OCI-LY3 (cell line): ENCODE results near the gene P4HA1.

Experiments used
- EZH2phosphoT487 ChIP-seq: fragments of 200-600 bp; shearing (Covaris generic); IDR thresholded peaks from 2 replicates; pipeline ENCODE4 v1.6.1; 2018; ENCODE audit warnings: antibody characterized with exemption, mixed run types, low read depth
- TF ChIP-seq, protein P1 (sequence below): fragments of 200-600, 300-600 bp; sonication (generic); IDR thresholded peaks from 2 replicates; pipeline ENCODE4 v1.5.1; 2014; ENCODE audit warnings: antibody characterized with exemption, low read length, low read depth

- TF ChIP-seq, protein P1, sequence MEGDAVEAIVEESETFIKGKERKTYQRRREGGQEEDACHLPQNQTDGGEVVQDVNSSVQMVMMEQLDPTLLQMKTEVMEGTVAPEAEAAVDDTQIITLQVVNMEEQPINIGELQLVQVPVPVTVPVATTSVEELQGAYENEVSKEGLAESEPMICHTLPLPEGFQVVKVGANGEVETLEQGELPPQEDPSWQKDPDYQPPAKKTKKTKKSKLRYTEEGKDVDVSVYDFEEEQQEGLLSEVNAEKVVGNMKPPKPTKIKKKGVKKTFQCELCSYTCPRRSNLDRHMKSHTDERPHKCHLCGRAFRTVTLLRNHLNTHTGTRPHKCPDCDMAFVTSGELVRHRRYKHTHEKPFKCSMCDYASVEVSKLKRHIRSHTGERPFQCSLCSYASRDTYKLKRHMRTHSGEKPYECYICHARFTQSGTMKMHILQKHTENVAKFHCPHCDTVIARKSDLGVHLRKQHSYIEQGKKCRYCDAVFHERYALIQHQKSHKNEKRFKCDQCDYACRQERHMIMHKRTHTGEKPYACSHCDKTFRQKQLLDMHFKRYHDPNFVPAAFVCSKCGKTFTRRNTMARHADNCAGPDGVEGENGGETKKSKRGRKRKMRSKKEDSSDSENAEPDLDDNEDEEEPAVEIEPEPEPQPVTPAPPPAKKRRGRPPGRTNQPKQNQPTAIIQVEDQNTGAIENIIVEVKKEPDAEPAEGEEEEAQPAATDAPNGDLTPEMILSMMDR = no peak
- no peak for TF ChIP-seq EZH2phosphoT487
Measured at GRCh38 chr10:72997099-72997498, 99.6 kb downstream of the P4HA1 start.
